NCI-H1048 (cell line): ENCODE results near the gene TMEM267.
"Not testable (repeated sequence)": the region's sequence is repeated elsewhere in the genome, so short reads cannot be mapped to it uniquely, and the experiment has no call there.

Experiments
- DNase-seq: peaks from one replicate; lab custom pipeline; 2025; lab: John Stamatoyannopoulos, UW

The TMEM267 gene

GRCh38 chr5:43456556-43456955, 27.1 kb downstream of the TMEM267 start:
- no peak for DNase-seq

- not testable (repeated sequence) for DNase-seq
Measured at GRCh38 chr5:43441575-43441974, 42.1 kb downstream of the TMEM267 start.

GRCh38 chr5:43437062-43437660, 46.5 kb downstream of the TMEM267 start:
- DNase-seq: no peak

GRCh38 chr5:43433382-43433781, 50.3 kb downstream of the TMEM267 start:
- no peak for DNase-seq

GRCh38 chr5:43432486-43433375, 50.9 kb downstream of the TMEM267 start:
- no peak for DNase-seq

GRCh38 chr5:43429706-43430105, 54.0 kb downstream of the TMEM267 start:
- no peak for DNase-seq

- DNase-seq: no peak
Measured at GRCh38 chr5:43429016-43429415, 54.6 kb downstream of the TMEM267 start.

GRCh38 chr5:43427306-43427705, 56.4 kb downstream of the TMEM267 start:
- DNase-seq: no peak

GRCh38 chr5:43425983-43426382, 57.7 kb downstream of the TMEM267 start:
- no peak for DNase-seq

- DNase-seq: not testable (repeated sequence)
Measured at GRCh38 chr5:43423086-43423485, 60.6 kb downstream of the TMEM267 start.

- no peak for DNase-seq
Measured at GRCh38 chr5:43422143-43422542, 61.5 kb downstream of the TMEM267 start.

GRCh38 chr5:43421450-43422133, 62.1 kb downstream of the TMEM267 start:
- DNase-seq: no peak

- no peak for DNase-seq
Measured at GRCh38 chr5:43420241-43420640, 63.4 kb downstream of the TMEM267 start.

- no peak for DNase-seq
Measured at GRCh38 chr5:43418561-43418960, 65.1 kb downstream of the TMEM267 start.

- no peak for DNase-seq
Measured at GRCh38 chr5:43416803-43417394, 66.8 kb downstream of the TMEM267 start.

GRCh38 chr5:43415935-43416802, 67.5 kb downstream of the TMEM267 start:
- DNase-seq: no peak

GRCh38 chr5:43413966-43414365, 69.7 kb downstream of the TMEM267 start:
- no peak for DNase-seq

GRCh38 chr5:43412644-43413043, 71.0 kb downstream of the TMEM267 start:
- DNase-seq: no peak

GRCh38 chr5:43412156-43412555, 71.5 kb downstream of the TMEM267 start, which contains the start of gene CCL28:
TSS of gene CCL28 (minus strand) at chr5:43412391. CDS start at chr5:43412316, 75 bp downstream.
- DNase-seq: no peak

- no peak for DNase-seq
Measured at GRCh38 chr5:43411495-43411894, 72.2 kb downstream of the TMEM267 start.

GRCh38 chr5:43410414-43410813, 73.3 kb downstream of the TMEM267 start:
- DNase-seq: no peak
